GM23338 (cell line): Measurements from ENCODE around the gene CHD2. TPM values are rescaled to one million over a fixed set of nuclear protein-coding genes. Genes with fewer than 3 reads are reported as not detected.

Source experiments
- ATAC-seq: fragments of 200-7000 bp; cut with Tn5 transposase; 3 replicates; pipeline ENCODE4 v1.9.1; 2020
- DNase-seq: peaks from one replicate; pipeline ENCODE4 v3.0.0-alpha.2; 2015; ENCODE audit warnings: low spot score
- H2AFZ ChIP-seq: fragments of 200-600 bp; sonication (generic); 2 replicates; pipeline ENCODE4 v1.8.0; 2016; ENCODE audit warnings: antibody characterized with exemption, mild to moderate bottlenecking, moderate library complexity
- H3F3A ChIP-seq: fragments of 200-600 bp; sonication (generic); replicated peaks from 2 replicates; pipeline ENCODE4 v1.8.0; 2017; ENCODE audit warnings: antibody characterized with exemption, mixed run types, low read depth
- H3K27ac ChIP-seq: fragments of 200-600 bp; sonication (generic); 2 replicates; pipeline ENCODE4 v1.6.1; 2016; ENCODE audit warnings: low read depth
- H3K27me3 ChIP-seq: fragments of 200-600 bp; sonication (generic); 2 replicates; pipeline ENCODE4 v1.8.0; 2016; ENCODE audit warnings: mild to moderate bottlenecking, mixed run types, moderate library complexity; ENCODE audit not compliant: insufficient read depth
- H3K36me3 ChIP-seq: fragments of 200-600 bp; sonication (generic); 2 replicates; pipeline ENCODE4 v1.8.0; 2016; ENCODE audit warnings: mild to moderate bottlenecking; ENCODE audit not compliant: insufficient read depth
- H3K4me1 ChIP-seq: fragments of 200-600 bp; sonication (generic); 2 replicates; pipeline ENCODE4 v1.8.0; 2016; ENCODE audit warnings: mild to moderate bottlenecking, moderate library complexity; ENCODE audit not compliant: insufficient read depth
- H3K4me2 ChIP-seq: fragments of 200-600 bp; sonication (generic); 2 replicates; pipeline ENCODE4 v1.7.1; 2017; ENCODE audit warnings: mixed run types
- H3K4me3 ChIP-seq: fragments of 200-600 bp; sonication (generic); 2 replicates; pipeline ENCODE4 v1.6.1; 2016; ENCODE audit warnings: mixed run types
- H3K79me2 ChIP-seq: fragments of 200-600 bp; sonication (generic); replicated peaks from 2 replicates; pipeline ENCODE4 v1.8.0; 2017; ENCODE audit warnings: mild to moderate bottlenecking; ENCODE audit not compliant: insufficient read depth
- H3K9me2 ChIP-seq: fragments of 200-600 bp; sonication (generic); 2 replicates; pipeline ENCODE4 v1.8.0; 2017; ENCODE audit not compliant: insufficient read depth
- H4K20me1 ChIP-seq: fragments of 200-600 bp; sonication (generic); replicated peaks from 2 replicates; pipeline ENCODE4 v1.8.0; 2017; ENCODE audit warnings: mild to moderate bottlenecking; ENCODE audit not compliant: insufficient read depth
- H3K27ac Mint-ChIP-seq: 2 replicates; pipeline ENCODE4 v1.8.0; 2020; ENCODE audit warnings: inconsistent platforms, mild to moderate bottlenecking, moderate library complexity, mixed read lengths
- H3K27me3 Mint-ChIP-seq: 3 replicates; pipeline ENCODE4 v1.8.0; 2022; ENCODE audit warnings: low read depth, mild to moderate bottlenecking, moderate library complexity, mixed read lengths, inconsistent platforms; ENCODE audit not compliant: insufficient read depth, poor library complexity
- H3K36me3 Mint-ChIP-seq: 3 replicates; pipeline ENCODE4 v1.8.0; 2021; ENCODE audit warnings: low read depth, mild to moderate bottlenecking, inconsistent platforms, moderate library complexity, mixed read lengths
- H3K4me1 Mint-ChIP-seq: 3 replicates; pipeline ENCODE4 v1.8.0; 2020; ENCODE audit warnings: mild to moderate bottlenecking, inconsistent platforms, mixed read lengths
- H3K4me3 Mint-ChIP-seq: 3 replicates; pipeline ENCODE4 v1.8.0; 2021; ENCODE audit warnings: moderate library complexity, mild to moderate bottlenecking, inconsistent platforms, mixed read lengths
- H3K9me3 Mint-ChIP-seq: 3 replicates; pipeline ENCODE4 v1.8.0; 2020; ENCODE audit warnings: moderate library complexity, mild to moderate bottlenecking, inconsistent platforms, mixed read lengths
- CREB1 ChIP-seq: fragments of 250-450 bp; sonication (Bioruptor Pico); IDR thresholded peaks from 2 replicates; pipeline ENCODE4 v1.5.0; 2020; ENCODE audit warnings: low read depth, mild to moderate bottlenecking, moderate library complexity
- EZH2 ChIP-seq: fragments of 200-600 bp; sonication (generic); IDR thresholded peaks from one replicate; pipeline ENCODE4 v1.8.0; 2017; ENCODE audit warnings: antibody characterized with exemption, mild to moderate bottlenecking, low read depth; ENCODE audit not compliant: unreplicated experiment
- NANOG ChIP-seq: IDR thresholded peaks from 2 replicates; pipeline ENCODE4 v1.6.1; 2016; ENCODE audit warnings: antibody characterized with exemption, borderline replicate concordance
- POLR2AphosphoS5 ChIP-seq: IDR thresholded peaks from 2 replicates; pipeline ENCODE4 v1.6.1; 2016; ENCODE audit warnings: antibody characterized with exemption, low read depth
- STAT1 ChIP-seq: IDR thresholded peaks from one replicate; pipeline ENCODE4 v1.6.1; 2016; ENCODE audit warnings: antibody characterized with exemption; ENCODE audit not compliant: unreplicated experiment
- ZNF114 ChIP-seq: fragments of 250-450 bp; sonication (Bioruptor Pico); IDR thresholded peaks from 2 replicates; pipeline ENCODE4 v1.5.0; 2020; ENCODE audit warnings: mild to moderate bottlenecking, moderate library complexity
- ZNF331 ChIP-seq: fragments of 250-450 bp; sonication (Bioruptor Pico); IDR thresholded peaks from 2 replicates; pipeline ENCODE4 v1.5.0; 2020; ENCODE audit warnings: low read depth, mild to moderate bottlenecking, moderate library complexity
- polyA plus RNA-seq: library from polyadenylated mRNA; unstranded; fragments of >200 nt; fragmentation: Nextera tagmentation; extraction: Ambion mirVana; gene quantifications from 2 replicates; pipeline ENCODE4 v1.2.1, GENCODE V29; 2016
- total RNA-seq: library from RNA; depleted of rRNA; stranded (reverse); fragments of >200 nt; shearing (Covaris generic); gene quantifications from 2 replicates; pipeline ENCODE4 v1.2.3, GENCODE V29; 2014
- TF ChIP-seq, protein P1 (sequence below), 2 experiments: fragments of 200-600 bp in 1 of 2; sonication (generic) in 1 of 2; conservative IDR thresholded peaks; 2 replicates each; pipeline versions ENCODE4 v1.5.1 to v1.6.1; 2016 to 2017; ENCODE audit warnings: antibody characterized with exemption in 2 of 2, low read depth in 2 of 2, mild to moderate bottlenecking in 2 of 2, moderate library complexity in 1 of 2
- TF ChIP-seq, protein P2 (sequence below): IDR thresholded peaks from one replicate; pipeline ENCODE4 v1.6.1; 2018; ENCODE audit warnings: antibody characterized with exemption; ENCODE audit not compliant: unreplicated experiment
- TF ChIP-seq, protein P3 (sequence below): fragments of 250-450 bp; sonication (Bioruptor Pico); IDR thresholded peaks from 2 replicates; pipeline ENCODE4 v1.5.0; 2020; ENCODE audit warnings: mild to moderate bottlenecking, moderate library complexity

The CHD2 gene
- total and polyA plus RNA-seq, 2 experiments from 2014 or later, result 119 to 130 TPM

DNA sequence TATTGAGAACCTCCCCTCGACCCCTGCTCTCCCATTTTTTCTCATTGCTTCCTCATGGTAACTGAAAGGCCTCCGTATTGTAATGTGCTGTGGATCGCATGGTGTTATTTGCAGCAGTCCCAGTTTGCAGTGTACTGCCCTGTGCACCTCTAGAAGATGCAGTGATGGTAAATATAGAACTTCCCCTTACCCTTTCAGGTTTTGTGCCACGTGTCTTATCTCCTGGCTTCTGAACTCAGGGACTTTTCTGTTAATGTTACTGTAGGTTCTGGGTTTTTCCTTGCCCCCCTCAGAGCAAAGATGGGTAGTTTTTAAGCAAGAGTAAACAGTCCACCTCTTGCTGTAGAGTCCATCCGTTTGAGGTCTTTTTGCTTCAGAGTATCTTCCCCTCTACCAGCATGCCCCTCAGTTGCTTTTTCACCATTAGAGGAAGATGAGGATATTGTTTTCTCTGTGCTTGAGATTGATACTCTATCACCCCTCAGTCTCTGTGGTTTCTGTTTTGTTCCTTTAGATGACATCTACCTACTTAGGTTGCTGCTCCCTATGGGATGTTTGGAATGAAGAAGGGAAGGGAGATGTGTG, 22.4 kb downstream of the CHD2 start:
- no peaks in the 10 kb centered on the region for H3K9me2 ChIP-seq
- H3K4me2 ChIP-seq, result peak overlapping the region; percentile 50
- no peaks in the 10 kb centered on the region for H3F3A ChIP-seq
- no peak overlapping the region for H2AFZ ChIP-seq
- no peak overlapping the region for H3K4me3 ChIP-seq
- Mint-ChIP-seq H3K4me1 (peaks cover 42% of the 10 kb centered on the region), H3K27ac (peak overlapping the region; percentile 63), H3K9me3 (no peaks in the 10 kb centered on the region), H3K4me3 (no peak overlapping the region), H3K27me3 (peaks cover 6% of the 10 kb centered on the region), H3K36me3 (peaks cover 54% of the 10 kb centered on the region)
- no peak for TF ChIP-seq STAT1
- TF ChIP-seq ZNF331, result no peak
- no peak for TF ChIP-seq ZNF114 (CRISPR knock-in tag)
- TF ChIP-seq NANOG, result no peak
- TF ChIP-seq CREB1 (CRISPR knock-in tag), result no peak
- TF ChIP-seq, protein P1, sequence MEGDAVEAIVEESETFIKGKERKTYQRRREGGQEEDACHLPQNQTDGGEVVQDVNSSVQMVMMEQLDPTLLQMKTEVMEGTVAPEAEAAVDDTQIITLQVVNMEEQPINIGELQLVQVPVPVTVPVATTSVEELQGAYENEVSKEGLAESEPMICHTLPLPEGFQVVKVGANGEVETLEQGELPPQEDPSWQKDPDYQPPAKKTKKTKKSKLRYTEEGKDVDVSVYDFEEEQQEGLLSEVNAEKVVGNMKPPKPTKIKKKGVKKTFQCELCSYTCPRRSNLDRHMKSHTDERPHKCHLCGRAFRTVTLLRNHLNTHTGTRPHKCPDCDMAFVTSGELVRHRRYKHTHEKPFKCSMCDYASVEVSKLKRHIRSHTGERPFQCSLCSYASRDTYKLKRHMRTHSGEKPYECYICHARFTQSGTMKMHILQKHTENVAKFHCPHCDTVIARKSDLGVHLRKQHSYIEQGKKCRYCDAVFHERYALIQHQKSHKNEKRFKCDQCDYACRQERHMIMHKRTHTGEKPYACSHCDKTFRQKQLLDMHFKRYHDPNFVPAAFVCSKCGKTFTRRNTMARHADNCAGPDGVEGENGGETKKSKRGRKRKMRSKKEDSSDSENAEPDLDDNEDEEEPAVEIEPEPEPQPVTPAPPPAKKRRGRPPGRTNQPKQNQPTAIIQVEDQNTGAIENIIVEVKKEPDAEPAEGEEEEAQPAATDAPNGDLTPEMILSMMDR (conservative IDR thresholded peaks at IDR 0.05; ENCODE audit: low read depth in 2 of 2), result no peak
- TF ChIP-seq POLR2AphosphoS5, result no peak
- no peak for TF ChIP-seq EZH2
- TF ChIP-seq, protein P2, sequence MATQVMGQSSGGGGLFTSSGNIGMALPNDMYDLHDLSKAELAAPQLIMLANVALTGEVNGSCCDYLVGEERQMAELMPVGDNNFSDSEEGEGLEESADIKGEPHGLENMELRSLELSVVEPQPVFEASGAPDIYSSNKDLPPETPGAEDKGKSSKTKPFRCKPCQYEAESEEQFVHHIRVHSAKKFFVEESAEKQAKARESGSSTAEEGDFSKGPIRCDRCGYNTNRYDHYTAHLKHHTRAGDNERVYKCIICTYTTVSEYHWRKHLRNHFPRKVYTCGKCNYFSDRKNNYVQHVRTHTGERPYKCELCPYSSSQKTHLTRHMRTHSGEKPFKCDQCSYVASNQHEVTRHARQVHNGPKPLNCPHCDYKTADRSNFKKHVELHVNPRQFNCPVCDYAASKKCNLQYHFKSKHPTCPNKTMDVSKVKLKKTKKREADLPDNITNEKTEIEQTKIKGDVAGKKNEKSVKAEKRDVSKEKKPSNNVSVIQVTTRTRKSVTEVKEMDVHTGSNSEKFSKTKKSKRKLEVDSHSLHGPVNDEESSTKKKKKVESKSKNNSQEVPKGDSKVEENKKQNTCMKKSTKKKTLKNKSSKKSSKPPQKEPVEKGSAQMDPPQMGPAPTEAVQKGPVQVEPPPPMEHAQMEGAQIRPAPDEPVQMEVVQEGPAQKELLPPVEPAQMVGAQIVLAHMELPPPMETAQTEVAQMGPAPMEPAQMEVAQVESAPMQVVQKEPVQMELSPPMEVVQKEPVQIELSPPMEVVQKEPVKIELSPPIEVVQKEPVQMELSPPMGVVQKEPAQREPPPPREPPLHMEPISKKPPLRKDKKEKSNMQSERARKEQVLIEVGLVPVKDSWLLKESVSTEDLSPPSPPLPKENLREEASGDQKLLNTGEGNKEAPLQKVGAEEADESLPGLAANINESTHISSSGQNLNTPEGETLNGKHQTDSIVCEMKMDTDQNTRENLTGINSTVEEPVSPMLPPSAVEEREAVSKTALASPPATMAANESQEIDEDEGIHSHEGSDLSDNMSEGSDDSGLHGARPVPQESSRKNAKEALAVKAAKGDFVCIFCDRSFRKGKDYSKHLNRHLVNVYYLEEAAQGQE, result no peak
- TF ChIP-seq, protein P3, sequence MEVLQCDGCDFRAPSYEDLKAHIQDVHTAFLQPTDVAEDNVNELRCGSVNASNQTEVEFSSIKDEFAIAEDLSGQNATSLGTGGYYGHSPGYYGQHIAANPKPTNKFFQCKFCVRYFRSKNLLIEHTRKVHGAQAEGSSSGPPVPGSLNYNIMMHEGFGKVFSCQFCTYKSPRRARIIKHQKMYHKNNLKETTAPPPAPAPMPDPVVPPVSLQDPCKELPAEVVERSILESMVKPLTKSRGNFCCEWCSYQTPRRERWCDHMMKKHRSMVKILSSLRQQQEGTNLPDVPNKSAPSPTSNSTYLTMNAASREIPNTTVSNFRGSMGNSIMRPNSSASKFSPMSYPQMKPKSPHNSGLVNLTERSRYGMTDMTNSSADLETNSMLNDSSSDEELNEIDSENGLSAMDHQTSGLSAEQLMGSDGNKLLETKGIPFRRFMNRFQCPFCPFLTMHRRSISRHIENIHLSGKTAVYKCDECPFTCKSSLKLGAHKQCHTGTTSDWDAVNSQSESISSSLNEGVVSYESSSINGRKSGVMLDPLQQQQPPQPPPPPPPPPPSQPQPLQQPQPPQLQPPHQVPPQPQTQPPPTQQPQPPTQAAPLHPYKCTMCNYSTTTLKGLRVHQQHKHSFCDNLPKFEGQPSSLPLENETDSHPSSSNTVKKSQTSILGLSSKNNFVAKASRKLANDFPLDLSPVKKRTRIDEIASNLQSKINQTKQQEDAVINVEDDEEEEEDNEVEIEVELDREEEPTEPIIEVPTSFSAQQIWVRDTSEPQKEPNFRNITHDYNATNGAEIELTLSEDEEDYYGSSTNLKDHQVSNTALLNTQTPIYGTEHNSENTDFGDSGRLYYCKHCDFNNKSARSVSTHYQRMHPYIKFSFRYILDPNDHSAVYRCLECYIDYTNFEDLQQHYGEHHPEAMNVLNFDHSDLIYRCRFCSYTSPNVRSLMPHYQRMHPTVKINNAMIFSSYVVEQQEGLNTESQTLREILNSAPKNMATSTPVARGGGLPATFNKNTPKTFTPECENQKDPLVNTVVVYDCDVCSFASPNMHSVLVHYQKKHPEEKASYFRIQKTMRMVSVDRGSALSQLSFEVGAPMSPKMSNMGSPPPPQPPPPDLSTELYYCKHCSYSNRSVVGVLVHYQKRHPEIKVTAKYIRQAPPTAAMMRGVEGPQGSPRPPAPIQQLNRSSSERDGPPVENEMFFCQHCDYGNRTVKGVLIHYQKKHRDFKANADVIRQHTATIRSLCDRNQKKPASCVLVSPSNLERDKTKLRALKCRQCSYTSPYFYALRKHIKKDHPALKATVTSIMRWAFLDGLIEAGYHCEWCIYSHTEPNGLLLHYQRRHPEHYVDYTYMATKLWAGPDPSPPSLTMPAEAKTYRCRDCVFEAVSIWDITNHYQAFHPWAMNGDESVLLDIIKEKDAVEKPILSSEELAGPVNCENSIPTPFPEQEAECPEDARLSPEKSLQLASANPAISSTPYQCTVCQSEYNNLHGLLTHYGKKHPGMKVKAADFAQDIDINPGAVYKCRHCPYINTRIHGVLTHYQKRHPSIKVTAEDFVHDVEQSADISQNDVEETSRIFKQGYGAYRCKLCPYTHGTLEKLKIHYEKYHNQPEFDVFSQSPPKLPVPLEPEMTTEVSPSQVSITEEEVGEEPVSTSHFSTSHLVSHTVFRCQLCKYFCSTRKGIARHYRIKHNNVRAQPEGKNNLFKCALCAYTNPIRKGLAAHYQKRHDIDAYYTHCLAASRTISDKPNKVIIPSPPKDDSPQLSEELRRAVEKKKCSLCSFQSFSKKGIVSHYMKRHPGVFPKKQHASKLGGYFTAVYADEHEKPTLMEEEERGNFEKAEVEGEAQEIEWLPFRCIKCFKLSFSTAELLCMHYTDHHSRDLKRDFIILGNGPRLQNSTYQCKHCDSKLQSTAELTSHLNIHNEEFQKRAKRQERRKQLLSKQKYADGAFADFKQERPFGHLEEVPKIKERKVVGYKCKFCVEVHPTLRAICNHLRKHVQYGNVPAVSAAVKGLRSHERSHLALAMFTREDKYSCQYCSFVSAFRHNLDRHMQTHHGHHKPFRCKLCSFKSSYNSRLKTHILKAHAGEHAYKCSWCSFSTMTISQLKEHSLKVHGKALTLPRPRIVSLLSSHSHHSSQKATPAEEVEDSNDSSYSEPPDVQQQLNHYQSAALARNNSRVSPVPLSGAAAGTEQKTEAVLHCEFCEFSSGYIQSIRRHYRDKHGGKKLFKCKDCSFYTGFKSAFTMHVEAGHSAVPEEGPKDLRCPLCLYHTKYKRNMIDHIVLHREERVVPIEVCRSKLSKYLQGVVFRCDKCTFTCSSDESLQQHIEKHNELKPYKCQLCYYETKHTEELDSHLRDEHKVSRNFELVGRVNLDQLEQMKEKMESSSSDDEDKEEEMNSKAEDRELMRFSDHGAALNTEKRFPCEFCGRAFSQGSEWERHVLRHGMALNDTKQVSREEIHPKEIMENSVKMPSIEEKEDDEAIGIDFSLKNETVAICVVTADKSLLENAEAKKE (CRISPR knock-in tag), result no peak
- ATAC-seq (peak; percentile 39; the same call in 1 of the 3 replicates), DNase-seq (no peak)
- H3K4me1 ChIP-seq, result peaks cover 40% of the 10 kb centered on the region
- peaks cover 92% of the 10 kb centered on the region for H3K79me2 ChIP-seq
- peak overlapping the region; percentile 52; the same call in 1 of the 2 replicates for H3K27ac ChIP-seq
- H4K20me1 ChIP-seq, result peaks cover 34% of the 10 kb centered on the region
- H3K36me3 ChIP-seq, result peaks cover 36% of the 10 kb centered on the region
- H3K27me3 ChIP-seq, result no peaks in the 10 kb centered on the region
